Measurements from ENCODE around the gene DHRS2.
A peak's percentile ranks its signal among the peaks of the same experiment; 100 is the strongest.

The DHRS2 gene

DNA sequence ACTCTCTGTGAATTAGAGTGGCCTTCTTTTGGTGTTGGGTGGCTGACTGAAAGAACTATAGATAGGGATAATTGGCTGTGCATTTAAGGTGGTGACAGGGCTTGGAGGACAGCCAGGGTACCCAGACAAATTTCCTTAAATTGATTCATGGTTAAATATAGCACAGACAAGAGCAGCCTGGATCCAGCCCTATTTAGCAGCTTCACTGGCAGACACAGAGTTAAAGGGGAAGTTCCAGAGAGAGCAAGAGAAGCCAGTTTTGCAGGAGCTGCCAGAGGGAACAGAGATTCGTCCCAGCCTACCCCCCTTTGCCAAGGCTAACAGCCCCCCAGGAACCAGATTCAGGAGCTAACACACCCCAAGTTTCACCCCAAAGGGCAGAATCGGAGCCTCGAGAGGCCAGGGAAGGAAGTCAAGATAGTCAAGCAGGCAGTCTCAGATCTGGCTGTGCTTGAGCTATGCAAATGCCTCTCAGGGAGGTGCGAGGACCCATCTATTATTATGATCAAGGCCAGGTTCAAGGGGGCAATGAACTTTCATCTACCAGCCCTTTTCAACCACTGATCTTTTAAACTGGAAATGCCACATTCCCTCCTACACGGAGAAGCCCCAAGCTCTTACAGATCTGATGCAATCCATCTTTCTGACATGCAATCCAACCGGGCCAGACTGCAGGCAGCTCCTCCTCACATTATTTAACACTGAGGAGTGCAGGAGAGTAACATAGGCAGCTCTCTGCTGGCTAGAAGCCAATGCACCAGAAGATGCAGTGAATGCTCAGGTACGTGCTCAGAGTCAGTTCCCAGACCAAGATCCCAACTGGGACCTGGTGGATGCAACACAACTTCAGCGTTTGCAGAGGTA, 58.2 kb downstream of the DHRS2 start:
- H3K4me1 ChIP-seq (ENCODE audit: control insufficient read depth, insufficient read depth, low read length) = peaks cover 19% of the 10 kb centered on the region
- peak overlapping the region in 1 of 2 donors; percentile 13 for H3K9ac ChIP-seq (ENCODE audit: low read length in 2 of 2)
- H3K27me3 ChIP-seq (ENCODE audit: control insufficient read depth in 1 of 2, insufficient read depth in 2 of 2, low read length in 2 of 2) = no peaks in the 10 kb centered on the region
- no peak overlapping the region for H3K27ac ChIP-seq (ENCODE audit: low read length)
- H3K4me3 ChIP-seq (ENCODE audit: low read length in 2 of 2) = peak overlapping the region; percentile 40 to 65
- H3K9me3 ChIP-seq (ENCODE audit: control insufficient read depth in 2 of 2, low read length in 2 of 2) = peaks cover 0 to 5% of the 10 kb centered on the region in 2 donors
- H3K36me3 ChIP-seq (ENCODE audit: control insufficient read depth in 2 of 2, insufficient read depth in 2 of 2, low read length in 2 of 2) = no peaks in the 10 kb centered on the region
